HCT116 (cell line): Measurements from ENCODE around the gene RBFOX2. TPM values are rescaled to one million over a fixed set of nuclear protein-coding genes. Genes with fewer than 3 reads are reported as not detected.

Source experiments
- ATAC-seq: fragments of 200-7000 bp; cut with Tn5 transposase; 2 replicates; pipeline ENCODE4 v1.9.1; 2020; ENCODE audit warnings: mild to moderate bottlenecking, moderate library complexity
- BruUV-seq: library from RNA; stranded (reverse); fragments of 400-500 nt; replicated peaks from 2 replicates; lab custom pipeline; 2021; lab: Mats Ljungman, UMichigan
- CTCF ChIA-PET: fragments of 300-600 bp; sonication (Branson Sonifier 250); formaldehyde crosslinking; loops from one replicate; lab custom pipeline; 2021; ENCODE audit warnings: antibody characterized with exemption; lab: Charles Lee
- POLR2A ChIA-PET: fragments of 300-600, 350-600 bp; sonication (Branson Sonifier 250); formaldehyde crosslinking; loops from one replicate; lab custom pipeline; 2021; ENCODE audit warnings: antibody characterized with exemption; lab: Charles Lee
- RAD21 ChIA-PET, 2 experiments: fragments of 300-600 bp; sonication (Branson Sonifier 250); formaldehyde crosslinking; loops; one replicate each; lab custom pipeline; 2023; ENCODE audit warnings: low total read pairs in 2 of 2; ENCODE audit not compliant: uncharacterized antibody in 2 of 2, unreplicated experiment in 2 of 2, low non-redundant PET in 1 of 2; lab: Charles Lee
- DNase-seq: peaks from one replicate; pipeline ENCODE4 v3.0.0-alpha.2; 2010; ENCODE audit warnings: low read depth, low spot score
- H2AFZ ChIP-seq: fragments of 200-600 bp; shearing (Covaris generic), sonication (generic); 2 replicates; pipeline ENCODE4 v1.6.1; 2017; ENCODE audit warnings: low read depth, mixed run types, mixed read lengths, antibody characterized with exemption, low read length; ENCODE audit not compliant: poor library complexity, severe bottlenecking
- H3K27ac ChIP-seq: 2 replicates; pipeline ENCODE4 v1.5.1; 2012; ENCODE audit warnings: low read depth, low read length
- H3K27me3 ChIP-seq: fragments of 200-600 bp; sonication (generic); 2 replicates; pipeline ENCODE4 v1.6.1; 2016; ENCODE audit warnings: mixed run types, low read length, mixed read lengths; ENCODE audit not compliant: insufficient read depth
- H3K36me3 ChIP-seq, 2 experiments: fragments of 200-500 bp in 1 of 2; fragments of 200-600 bp in 1 of 2; sonication (Bioruptor generic) in 1 of 2; sonication (generic) in 1 of 2; 2 replicates each; pipeline versions ENCODE4 v1.5.1 to v1.6.1; 2014 to 2016; ENCODE audit warnings: low read length in 2 of 2, inconsistent platforms in 1 of 2, mixed read lengths in 1 of 2, mixed run types in 1 of 2; ENCODE audit not compliant: insufficient read depth in 2 of 2, control insufficient read depth in 1 of 2
- H3K4me1 ChIP-seq, 2 experiments: fragments of 200-600 bp in 1 of 2; sonication (generic) in 1 of 2; 2 replicates each; pipeline versions ENCODE4 v1.5.1 to v1.6.1; 2012 to 2017; ENCODE audit warnings: low read length in 2 of 2, inconsistent platforms in 1 of 2, mild to moderate bottlenecking in 1 of 2, mixed read lengths in 1 of 2, mixed run types in 1 of 2, moderate library complexity in 1 of 2; ENCODE audit not compliant: insufficient read depth in 2 of 2, control insufficient read depth in 1 of 2
- H3K4me2 ChIP-seq: fragments of 200-600 bp; sonication (generic); 2 replicates; pipeline ENCODE4 v1.6.1; 2017; ENCODE audit warnings: mixed run types, low read length, mixed read lengths
- H3K4me3 ChIP-seq, 2 experiments: fragments of 200-600 bp in 1 of 2; sonication (generic) in 1 of 2; replicated peaks in 1 of 2; 2 replicates each; pipeline ENCODE4 v1.5.1; 2011 to 2016; ENCODE audit warnings: low read length in 2 of 2, control low read depth in 1 of 2, low read depth in 1 of 2, mild to moderate bottlenecking in 1 of 2, mixed read lengths in 1 of 2, mixed run types in 1 of 2
- H3K79me2 ChIP-seq: fragments of 200-600 bp; sonication (generic); 2 replicates; pipeline ENCODE4 v1.6.1; 2017; ENCODE audit warnings: mild to moderate bottlenecking, mixed run types, low read length, moderate library complexity, mixed read lengths; ENCODE audit not compliant: insufficient read depth
- H3K9ac ChIP-seq: fragments of 200-600 bp; sonication (generic); 2 replicates; pipeline ENCODE4 v1.6.1; 2016; ENCODE audit warnings: low read length, mixed read lengths
- H3K9me2 ChIP-seq: fragments of 200-600 bp; sonication (generic), shearing (Covaris generic); 2 replicates; pipeline ENCODE4 v1.6.1; 2017; ENCODE audit warnings: mixed run types, mild to moderate bottlenecking, moderate library complexity; ENCODE audit not compliant: insufficient read depth
- H3K9me3 ChIP-seq, 2 experiments: fragments of 200-500 bp in 1 of 2; fragments of 200-600 bp in 1 of 2; sonication (Bioruptor generic) in 1 of 2; sonication (generic) in 1 of 2; 2 replicates each; pipeline ENCODE4 v1.6.1; 2014 to 2017; ENCODE audit warnings: low read length in 2 of 2, mixed read lengths in 2 of 2, inconsistent platforms in 1 of 2, low read depth in 1 of 2, mild to moderate bottlenecking in 1 of 2, mixed run types in 1 of 2, moderate library complexity in 1 of 2; ENCODE audit not compliant: control insufficient read depth in 1 of 2, insufficient read depth in 1 of 2
- H4K20me1 ChIP-seq: fragments of 200-600 bp; sonication (generic), shearing (Covaris generic); 2 replicates; pipeline ENCODE4 v1.6.1; 2017; ENCODE audit warnings: mixed run types, mild to moderate bottlenecking, moderate library complexity; ENCODE audit not compliant: insufficient read depth
- CBX3 ChIP-seq: IDR thresholded peaks from 2 replicates; pipeline ENCODE4 v1.6.1; 2012; ENCODE audit warnings: low read depth
- CEBPB ChIP-seq: IDR thresholded peaks from 2 replicates; pipeline ENCODE4 v1.6.1; 2012; ENCODE audit warnings: low read depth
- EZH2 ChIP-seq: fragments of 200-600 bp; sonication (generic); IDR thresholded peaks from 2 replicates; pipeline ENCODE4 v1.6.1; 2017; ENCODE audit warnings: antibody characterized with exemption, mixed run types
- EZH2phosphoT487 ChIP-seq: fragments of 200-600 bp; IDR thresholded peaks from 2 replicates; pipeline ENCODE4 v1.6.1; 2018; ENCODE audit warnings: antibody characterized with exemption, borderline replicate concordance
- FOSL1 ChIP-seq: IDR thresholded peaks from 2 replicates; pipeline ENCODE4 v1.6.1; 2012; ENCODE audit warnings: low read depth
- JUND ChIP-seq: IDR thresholded peaks from 2 replicates; pipeline ENCODE4 v1.6.1; 2012
- MAX ChIP-seq: IDR thresholded peaks from 2 replicates; pipeline ENCODE4 v1.6.1; 2012
- REST ChIP-seq: IDR thresholded peaks from 2 replicates; pipeline ENCODE4 v1.6.1; 2012; ENCODE audit warnings: low read depth
- SIN3A ChIP-seq: IDR thresholded peaks from 2 replicates; pipeline ENCODE4 v1.6.1; 2012; ENCODE audit warnings: low read depth
- SP1 ChIP-seq: IDR thresholded peaks from 2 replicates; pipeline ENCODE4 v1.6.1; 2012; ENCODE audit warnings: low read depth
- TCF7L2 ChIP-seq: IDR thresholded peaks from 2 replicates; pipeline ENCODE4 v1.7.0; 2011; ENCODE audit warnings: borderline replicate concordance, inconsistent platforms; ENCODE audit not compliant: insufficient read depth, insufficient read length; ENCODE audit errors: extremely low read depth
- YY1 ChIP-seq: IDR thresholded peaks from 2 replicates; pipeline ENCODE4 v1.6.1; 2011; ENCODE audit warnings: low read length, low read depth, moderate library complexity, mild to moderate bottlenecking; ENCODE audit not compliant: insufficient replicate concordance; ENCODE audit errors: extremely low read depth
- ZFX ChIP-seq: fragments of 450-650 bp; IDR thresholded peaks from 2 replicates; pipeline ENCODE4 v1.6.1; 2017
- ZNF274 ChIP-seq: fragments of 200-500 bp; sonication (Bioruptor generic); IDR thresholded peaks from 2 replicates; pipeline ENCODE4 v1.6.1; 2014; ENCODE audit warnings: mild to moderate bottlenecking, low read depth, low read length, inconsistent platforms
- intact Hi-C: fragments of 100-400 bp; cut with micrococcal nuclease; formaldehyde crosslinking; loops from 2 replicates; pipeline ENCODE4 v1.10.0; 2022
- total RNA-seq: library from RNA; stranded (reverse); gene quantifications from one replicate; pipeline ENCODE4 v1.2.1, GENCODE V29; 2021; ENCODE audit not compliant: unreplicated experiment

Gene RBFOX2
- total RNA-seq, 1 experiment from 2014 or later, result 83.9 TPM

GRCh38 chr22:35697142-35697541 is 331.5 kb downstream of the RBFOX2 start (continued):
- no peak for TF ChIP-seq REST

- Histone ChIP-seq H3K9me3 (no peaks in the 10 kb centered on the region), H2AFZ (no peak overlapping the region), H3K36me3 (no peaks in the 10 kb centered on the region), H3K9ac (no peak overlapping the region), H3K27me3 (no peaks in the 10 kb centered on the region), H3K4me1 (no peaks in the 10 kb centered on the region), H3K4me2 (no peak overlapping the region), H3K4me3 (no peak overlapping the region), H3K9me2 (no peaks in the 10 kb centered on the region), H3K27ac (no peak overlapping the region), H4K20me1 (no peaks in the 10 kb centered on the region), H3K79me2 (no peaks in the 10 kb centered on the region)
- TF ChIP-seq TCF7L2, result no peak
- no peak for TF ChIP-seq JUND
- no peak for TF ChIP-seq CEBPB
- TF ChIP-seq REST, result no peak
- no peak for TF ChIP-seq FOSL1
- no peak for TF ChIP-seq MAX
- TF ChIP-seq ZNF274, result no peak
- no peak for TF ChIP-seq CBX3
- TF ChIP-seq ZFX, result no peak
- TF ChIP-seq YY1, result no peak
- TF ChIP-seq EZH2, result no peak
- TF ChIP-seq SIN3A, result no peak
- TF ChIP-seq EZH2phosphoT487, result no peak
- TF ChIP-seq SP1, result no peak
- DNase-seq (no peak), ATAC-seq (no peak)
- intact Hi-C loops, result no loop called here
- RAD21 ChIA-PET, result no interaction called here
- POLR2A ChIA-PET, result no interaction called here
- no TSS peak for BruUV-seq
- CTCF ChIA-PET, result no interaction called here
Observed at GRCh38 chr22:35695202-35695601, 333.4 kb downstream of the RBFOX2 start.
